CD14-positive monocyte (primary cell): ENCODE results near the gene FPR3. TPM values are rescaled to one million over a fixed set of nuclear protein-coding genes. Genes with fewer than 3 reads are reported as not detected.
A peak's percentile ranks its signal among the peaks of the same experiment; 100 is the strongest.

Source experiments
- DNase-seq, 3 donors: peaks; one replicate each; pipeline ENCODE4 v3.0.0-alpha.2; 2011 to 2022
- H2AFZ ChIP-seq: 2 replicates; pipeline ENCODE4 v1.6.0; 2012; ENCODE audit warnings: mild to moderate bottlenecking, low read depth, low read length, inconsistent platforms; ENCODE audit not compliant: insufficient read depth, poor library complexity, severe bottlenecking
- H3K27ac ChIP-seq, 2 donors: 1 replicate in 1 of 2; 2 replicates in 1 of 2; pipeline ENCODE4 v1.5.1; 2012 to 2013; ENCODE audit warnings: low read length in 2 of 2, control low read depth in 1 of 2, inconsistent platforms in 1 of 2, low read depth in 1 of 2, mild to moderate bottlenecking in 1 of 2
- H3K27me3 ChIP-seq, 2 donors: one replicate each; pipeline versions ENCODE4 v1.6.0 to v1.6.1; 2011 to 2013; ENCODE audit warnings: low read length in 2 of 2; ENCODE audit not compliant: control insufficient read depth in 2 of 2, insufficient read depth in 2 of 2
- H3K36me3 ChIP-seq, 2 donors: replicated peaks in 1 of 2; 1 replicate in 1 of 2; 2 replicates in 1 of 2; pipeline versions ENCODE4 v1.5.1 to v1.6.1; 2012 to 2013; ENCODE audit warnings: low read length in 2 of 2, control low read depth in 1 of 2, inconsistent platforms in 1 of 2, mild to moderate bottlenecking in 1 of 2; ENCODE audit not compliant: insufficient read depth in 2 of 2, control insufficient read depth in 1 of 2
- H3K4me1 ChIP-seq, 2 donors: 1 replicate in 1 of 2; 2 replicates in 1 of 2; pipeline versions ENCODE4 v1.5.1 to v1.6.1; 2012 to 2013; ENCODE audit warnings: low read length in 2 of 2, control low read depth in 1 of 2, inconsistent platforms in 1 of 2, mild to moderate bottlenecking in 1 of 2, moderate library complexity in 1 of 2; ENCODE audit not compliant: insufficient read depth in 2 of 2, control insufficient read depth in 1 of 2
- H3K4me2 ChIP-seq: replicated peaks from 2 replicates; pipeline ENCODE3; 2012; ENCODE audit warnings: low read length, moderate library complexity, mild to moderate bottlenecking; ENCODE audit not compliant: poor library complexity, severe bottlenecking; ENCODE audit errors: extremely low read depth
- H3K4me3 ChIP-seq, 3 experiments: fragments of 200-600 bp in 1 of 3; sonication (generic) in 1 of 3; replicated peaks in 1 of 3; 1 replicate in 2 of 3; 2 replicates in 1 of 3; pipeline ENCODE4 v1.5.1; 2011 to 2013; ENCODE audit warnings: low read length in 3 of 3, mild to moderate bottlenecking in 3 of 3, control low read depth in 2 of 3, low read depth in 2 of 3, inconsistent platforms in 1 of 3, moderate library complexity in 1 of 3
- H3K79me2 ChIP-seq: 2 replicates; pipeline ENCODE4 v1.6.0; 2012; ENCODE audit warnings: mild to moderate bottlenecking, control low read depth, inconsistent platforms, low read length, moderate library complexity; ENCODE audit not compliant: insufficient read depth
- H3K9ac ChIP-seq: 2 replicates; pipeline ENCODE4 v1.6.0; 2017; ENCODE audit warnings: low read length, mild to moderate bottlenecking; ENCODE audit not compliant: insufficient read depth, poor library complexity, severe bottlenecking
- H3K9me3 ChIP-seq, 2 donors: replicated peaks in 1 of 2; 1 replicate in 1 of 2; 2 replicates in 1 of 2; pipeline versions ENCODE4 v1.5.1 to v1.6.1; 2012 to 2013; ENCODE audit warnings: low read length in 2 of 2, control low read depth in 1 of 2; ENCODE audit not compliant: control insufficient read depth in 1 of 2, insufficient read depth in 1 of 2
- H4K20me1 ChIP-seq: 2 replicates; pipeline ENCODE4 v1.6.0; 2012; ENCODE audit warnings: mild to moderate bottlenecking, low read length, control low read depth, moderate library complexity; ENCODE audit not compliant: insufficient read depth
- H3K27ac Mint-ChIP-seq, 7 donors: one replicate each; pipeline ENCODE4 v1.8.0; 2020; ENCODE audit warnings: mild to moderate bottlenecking in 7 of 7, mixed read lengths in 7 of 7, moderate library complexity in 6 of 7, inconsistent platforms in 2 of 7
- H3K27me3 Mint-ChIP-seq, 3 donors: one replicate each; pipeline ENCODE4 v1.8.0; 2021 to 2022; ENCODE audit warnings: low read depth in 3 of 3, mild to moderate bottlenecking in 3 of 3, mixed read lengths in 3 of 3, moderate library complexity in 3 of 3, inconsistent platforms in 1 of 3
- H3K36me3 Mint-ChIP-seq, 2 donors: one replicate each; pipeline ENCODE4 v1.8.0; 2020; ENCODE audit warnings: mixed read lengths in 2 of 2, inconsistent platforms in 1 of 2, mild to moderate bottlenecking in 1 of 2
- H3K4me1 Mint-ChIP-seq: one replicate; pipeline ENCODE4 v1.8.0; 2020; ENCODE audit warnings: mild to moderate bottlenecking, mixed read lengths
- H3K4me3 Mint-ChIP-seq, 2 donors: one replicate each; pipeline ENCODE4 v1.8.0; 2020; ENCODE audit warnings: mild to moderate bottlenecking in 2 of 2, mixed read lengths in 2 of 2, moderate library complexity in 1 of 2
- H3K9me3 Mint-ChIP-seq, 7 donors: one replicate each; pipeline ENCODE4 v1.8.0; 2020 to 2022; ENCODE audit warnings: mixed read lengths in 7 of 7, mild to moderate bottlenecking in 6 of 7, moderate library complexity in 6 of 7, inconsistent platforms in 2 of 7
- CTCF ChIP-seq: fragments of 200-600 bp; IDR thresholded peaks from one replicate; pipeline ENCODE4 v1.8.0; 2022; ENCODE audit warnings: antibody characterized with exemption, mild to moderate bottlenecking
- WGBS: methylation state at CpG from one replicate; pipeline ENCODE4 v1.1.5; 2013; ENCODE audit warnings: missing lambda C conversion rate; ENCODE audit not compliant: insufficient coverage; 5-methylcytosine and 5-hydroxymethylcytosine counted together
- intact Hi-C, 2 donors: fragments of 100-400 bp; cut with micrococcal nuclease; formaldehyde crosslinking; loops; one replicate each; pipeline versions ENCODE4 v1.15.0 to v1.15.1; 2023
- polyA plus RNA-seq, 3 donors: library from polyadenylated mRNA; depleted of rRNA in 1 of 3; unstranded in 2 of 3; stranded (reverse) in 1 of 3; fragments of 300-500 nt in 2 of 3; fragments of >200 nt in 1 of 3; fragmentation: Illumina TruSeq in 2 of 3; gene quantifications; 1 replicate in 2 of 3; 2 replicates in 1 of 3; pipeline ENCODE4 v1.2.3, GENCODE V29; 2012 to 2021

FPR3 gene
- polyA plus RNA-seq, 3 donors: 1.4 to 3.8 (median 3.5) TPM

DNA sequence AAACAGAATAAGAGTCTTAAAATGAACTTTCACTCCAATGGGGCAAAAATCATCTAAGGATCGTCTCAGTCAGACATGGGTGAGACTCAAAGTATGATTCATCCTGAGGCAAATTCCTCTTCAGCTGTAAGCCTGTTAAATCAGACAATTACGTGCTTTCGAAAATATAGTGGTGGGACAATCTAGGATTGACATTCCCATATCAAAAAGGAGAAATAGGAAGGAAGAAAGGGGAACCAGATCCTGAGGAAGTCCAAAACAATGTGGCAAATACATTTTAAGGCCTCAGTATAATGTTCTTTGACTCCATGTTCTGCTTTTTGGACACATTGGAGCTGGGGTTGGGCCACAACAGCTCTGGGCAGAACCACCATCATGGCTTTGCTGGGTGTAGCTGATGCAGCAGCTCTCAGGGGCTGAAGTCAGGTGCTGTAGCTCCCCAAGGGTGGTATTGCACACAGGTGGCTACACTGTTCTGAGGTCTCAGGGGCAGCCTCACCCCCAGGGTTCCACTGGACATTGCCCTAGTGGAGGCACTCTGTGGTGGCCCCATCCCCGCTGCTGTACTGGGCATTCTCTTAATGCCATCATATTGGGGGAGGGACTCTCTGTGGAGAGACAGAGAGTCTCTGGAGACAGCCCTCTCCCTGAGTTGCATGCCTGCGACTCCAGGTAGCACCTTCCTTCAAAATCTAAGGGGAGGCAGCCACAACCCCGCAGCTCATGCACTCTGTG lies 5.7 kb upstream of the FPR3 start:
- peaks cover 0 to 13% (median 2%) of the 10 kb centered on the region in 7 donors for H3K9me3 Mint-ChIP-seq
- H3K36me3 Mint-ChIP-seq: no peaks in the 10 kb centered on the region
- no peaks in the 10 kb centered on the region for H3K79me2 ChIP-seq
- peaks cover 56 to 65% of the 10 kb centered on the region in 2 donors for H3K4me1 ChIP-seq
- DNase-seq: peak; percentile 63 to 83 (median 75)
- no peak overlapping the region for H3K4me2 ChIP-seq
- H3K27me3 ChIP-seq: no peaks in the 10 kb centered on the region
- H3K27me3 Mint-ChIP-seq: peaks cover 1 to 6% (median 2%) of the 10 kb centered on the region in 3 donors
- no peaks in the 10 kb centered on the region for H4K20me1 ChIP-seq
- no peaks in the 10 kb centered on the region for H3K36me3 ChIP-seq
- H3K4me3 Mint-ChIP-seq: no peak overlapping the region
- H3K4me1 Mint-ChIP-seq: peaks cover 40% of the 10 kb centered on the region
- no peak overlapping the region for H2AFZ ChIP-seq
- H3K27ac ChIP-seq: peak overlapping the region; percentile 71 to 98
- no peaks in the 10 kb centered on the region for H3K9me3 ChIP-seq
- intact Hi-C loops: loop anchor here (5.0 kb wide), 2 partner anchors 38 to 182 kb away; no protein-coding TSS in a partner anchor
- 100% methylated on average over 2 of the region's 6 CpGs for WGBS
- H3K4me3 ChIP-seq: peak overlapping the region in 1 of 3 experiments; percentile 23
- no peak for TF ChIP-seq CTCF
- no peak overlapping the region for H3K9ac ChIP-seq
- peak overlapping the region; percentile 57 to 90 (median 80) for H3K27ac Mint-ChIP-seq

GRCh38 chr19:51792932-51793331 lies 2.0 kb upstream of the FPR3 start:
- Histone ChIP-seq H3K36me3 (no peaks in the 10 kb centered on the region), H3K4me2 (no peak overlapping the region), H3K9ac (no peak overlapping the region), H3K79me2 (no peaks in the 10 kb centered on the region), H3K9me3 (no peaks in the 10 kb centered on the region), H2AFZ (no peak overlapping the region), H3K4me1 (peaks cover 46 to 68% of the 10 kb centered on the region in 2 donors), H4K20me1 (no peaks in the 10 kb centered on the region), H3K27me3 (no peaks in the 10 kb centered on the region), H3K27ac (no peak overlapping the region), H3K4me3 (no peak overlapping the region)
- H3K9me3 Mint-ChIP-seq: peaks cover 0 to 11% (median 5%) of the 10 kb centered on the region in 7 donors
- intact Hi-C loops: no loop called here
- 67% methylated on average over 1 of the region's 2 CpGs for WGBS
- peaks cover 51% of the 10 kb centered on the region for H3K4me1 Mint-ChIP-seq
- TF ChIP-seq CTCF: no peak
- peak overlapping the region in 1 of 7 donors; percentile 71 for H3K27ac Mint-ChIP-seq
- DNase-seq: peak in 2 of 3 donors; percentile 37 to 39
- no peaks in the 10 kb centered on the region for H3K36me3 Mint-ChIP-seq
- peak overlapping the region in 1 of 2 donors; percentile 67 for H3K4me3 Mint-ChIP-seq
- peaks cover 4 to 10% (median 6%) of the 10 kb centered on the region in 3 donors for H3K27me3 Mint-ChIP-seq
